Fibroblast of skin of right biceps (primary cell): ENCODE results near the gene ANKRD65.
"Not testable (repeated sequence)": the region's sequence is repeated elsewhere in the genome, so short reads cannot be mapped to it uniquely, and the experiment has no call there.

Experiments
- DNase-seq: peaks from one replicate; pipeline ENCODE4 v3.0.0-alpha.2; 2013

Gene ANKRD65

DNA sequence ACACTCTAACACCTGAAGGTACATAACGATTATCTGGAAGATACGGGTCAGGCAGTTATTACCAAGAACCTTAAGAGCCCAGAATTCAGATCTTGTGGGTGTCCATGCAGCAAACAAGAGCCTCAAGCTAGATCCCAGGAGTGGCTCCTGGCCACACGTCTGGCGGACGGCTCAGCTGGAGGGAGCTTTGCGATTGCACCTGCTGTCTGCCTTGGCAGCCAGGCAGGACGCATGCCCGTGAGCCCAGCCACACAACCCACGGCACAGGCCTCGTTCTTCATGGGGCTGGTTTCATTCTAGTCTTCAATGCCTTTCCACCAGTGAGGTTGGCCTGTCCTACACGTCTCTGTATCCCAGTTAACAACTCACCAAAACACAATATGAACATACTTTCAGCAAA lies 27.6 kb downstream of the ANKRD65 start:
- no peak for DNase-seq

- no peak for DNase-seq
These were observed 28.1 kb downstream of the ANKRD65 start for GRCh38 chr1:1393014-1393413.

- DNase-seq, result no peak
These were observed 29.9 kb downstream of the ANKRD65 start for GRCh38 chr1:1391225-1391624.

GRCh38 chr1:1390675-1391074 lies 30.4 kb downstream of the ANKRD65 start:
- no peak for DNase-seq

- DNase-seq, result no peak
These were observed 33.0 kb downstream of the ANKRD65 start for GRCh38 chr1:1388078-1388472.

DNA sequence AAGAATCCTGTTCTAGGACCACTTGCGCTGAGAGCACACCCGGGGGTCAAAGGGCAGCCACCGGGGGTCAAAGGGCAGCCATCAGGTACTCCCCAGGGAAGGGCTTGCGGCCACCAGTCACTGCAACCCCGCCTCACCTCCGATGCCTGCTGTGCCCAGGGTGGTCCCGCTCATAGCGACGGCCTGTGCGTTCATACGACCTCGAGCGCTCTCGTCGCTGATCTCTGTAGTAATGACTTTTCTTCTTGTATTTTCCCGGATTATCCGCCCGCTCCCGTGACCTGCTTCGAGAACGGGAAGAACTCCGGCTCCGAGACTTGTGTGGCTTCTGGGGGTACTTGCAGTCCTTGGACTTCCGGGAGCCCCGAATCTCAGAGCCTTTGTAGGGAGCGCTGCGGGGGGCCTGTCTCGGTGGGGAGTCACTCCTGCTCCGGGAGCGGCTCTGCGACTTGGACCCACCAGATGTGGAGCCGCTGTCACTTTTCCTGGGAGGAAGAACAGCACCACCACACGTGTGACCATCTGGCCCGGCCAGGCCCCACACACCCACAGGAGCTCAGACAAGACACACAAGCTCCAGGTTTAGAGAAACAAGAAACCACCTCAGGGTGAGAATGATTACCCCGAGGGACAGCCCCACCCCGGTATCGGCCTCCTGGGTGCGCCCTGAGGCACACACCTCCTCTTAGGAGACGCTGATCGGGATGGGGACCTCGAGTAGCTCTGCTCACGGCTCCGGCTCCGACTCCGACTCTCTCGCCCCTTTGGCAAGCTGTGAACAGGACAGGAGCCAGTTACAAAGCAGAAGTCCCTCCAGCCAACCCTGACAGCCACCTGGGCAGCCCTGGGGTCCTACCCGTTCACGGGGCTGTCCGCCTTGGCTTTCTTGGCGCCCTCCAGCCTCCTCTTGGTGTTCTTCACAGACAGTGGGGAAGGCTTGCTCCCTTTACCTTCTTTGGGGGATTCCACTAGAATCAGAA lies 33.7 kb downstream of the ANKRD65 start:
- DNase-seq, result no peak

DNA sequence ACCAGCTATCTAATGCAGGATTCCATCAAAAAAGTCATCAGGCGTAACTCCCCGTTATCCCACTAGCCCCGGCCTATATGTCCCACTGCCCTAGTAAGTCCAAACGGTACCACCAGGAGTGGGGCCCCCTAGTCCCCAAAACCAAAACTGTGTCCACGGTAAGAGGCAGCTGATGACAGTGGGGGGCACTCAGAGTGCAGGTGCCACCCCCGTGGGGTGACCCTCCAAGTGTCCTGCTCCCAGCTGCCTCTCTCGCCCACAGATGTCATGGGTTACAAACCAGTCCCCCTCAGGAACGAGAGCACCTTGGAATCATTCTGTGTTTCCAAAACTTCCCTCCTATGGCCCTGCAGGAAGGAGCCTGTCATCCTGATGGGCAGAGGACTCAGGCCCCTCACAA lies 35.1 kb downstream of the ANKRD65 start:
- no peak for DNase-seq

- DNase-seq, result not testable (repeated sequence)
These were observed 35.7 kb downstream of the ANKRD65 start for GRCh38 chr1:1385339-1385738.

- no peak for DNase-seq
These were observed 39.8 kb downstream of the ANKRD65 start for GRCh38 chr1:1381294-1381693.

GRCh38 chr1:1380860-1381259 lies 40.2 kb downstream of the ANKRD65 start:
- DNase-seq, result no peak

- no peak for DNase-seq
These were observed 43.4 kb downstream of the ANKRD65 start for GRCh38 chr1:1377540-1378205.

- no peak for DNase-seq
These were observed 44.4 kb downstream of the ANKRD65 start for GRCh38 chr1:1376551-1377226.

DNA sequence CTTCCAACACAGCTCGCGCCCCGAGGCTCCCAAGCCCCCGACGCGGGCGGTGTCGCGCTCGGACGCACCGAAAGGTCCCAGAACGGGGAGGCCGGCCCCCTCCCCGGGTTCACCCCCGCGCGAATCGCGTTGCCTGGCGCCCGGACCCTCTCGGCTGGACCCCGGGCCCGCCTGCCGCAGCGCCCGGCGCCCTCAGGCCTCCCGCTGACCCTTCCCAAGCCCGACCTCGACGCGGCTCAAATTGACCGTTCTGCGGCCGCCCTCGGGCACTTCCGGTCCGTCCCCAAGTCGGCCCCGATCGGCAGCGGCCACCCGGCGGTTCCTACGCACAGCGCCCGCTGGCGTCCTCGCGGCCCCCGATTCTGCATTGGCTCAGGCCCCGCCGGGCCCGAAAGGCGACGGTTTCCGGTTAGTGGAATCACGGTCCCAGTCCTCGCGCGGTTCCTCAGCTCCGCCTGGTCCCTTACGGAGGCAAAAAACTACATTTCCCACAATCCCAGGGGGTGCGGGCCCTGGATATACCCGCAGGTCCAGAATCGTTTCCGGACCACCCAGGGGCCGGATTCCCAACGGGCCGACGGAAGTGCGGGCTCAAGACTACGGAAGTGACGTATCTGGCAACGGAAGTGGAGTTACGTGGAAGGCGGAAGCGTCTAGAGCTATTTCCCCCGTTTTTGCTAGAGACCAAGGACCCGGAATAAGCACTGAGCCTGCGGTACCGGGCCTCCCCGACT lies 46.0 kb downstream of the ANKRD65 start, which contains the start of gene AURKAIP1:
Gene AURKAIP1, minus strand, starts transcription at position 279 of the 734 bp plus-strand sequence. CDS start 451 bp downstream, outside the sequence.
- DNase-seq, result peak; percentile 100

DNA sequence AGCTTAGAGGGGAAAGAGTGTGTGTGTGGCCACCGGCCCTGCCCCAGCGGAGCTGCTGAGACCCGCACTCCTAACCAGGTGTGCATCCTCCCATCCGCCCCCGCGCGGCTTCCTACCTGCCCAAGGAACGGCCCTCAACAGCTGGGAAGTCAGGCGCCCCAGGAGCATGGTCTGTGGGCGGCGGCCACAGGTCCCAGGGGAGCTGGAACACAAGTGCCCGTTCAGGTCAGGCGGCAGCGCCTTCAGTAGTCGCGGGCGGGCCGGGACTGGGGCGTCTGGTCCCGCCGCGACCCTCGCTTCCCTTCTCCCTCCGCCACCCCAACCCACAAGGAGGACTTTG lies 46.5 kb downstream of the ANKRD65 start:
- no peak for DNase-seq

DNA sequence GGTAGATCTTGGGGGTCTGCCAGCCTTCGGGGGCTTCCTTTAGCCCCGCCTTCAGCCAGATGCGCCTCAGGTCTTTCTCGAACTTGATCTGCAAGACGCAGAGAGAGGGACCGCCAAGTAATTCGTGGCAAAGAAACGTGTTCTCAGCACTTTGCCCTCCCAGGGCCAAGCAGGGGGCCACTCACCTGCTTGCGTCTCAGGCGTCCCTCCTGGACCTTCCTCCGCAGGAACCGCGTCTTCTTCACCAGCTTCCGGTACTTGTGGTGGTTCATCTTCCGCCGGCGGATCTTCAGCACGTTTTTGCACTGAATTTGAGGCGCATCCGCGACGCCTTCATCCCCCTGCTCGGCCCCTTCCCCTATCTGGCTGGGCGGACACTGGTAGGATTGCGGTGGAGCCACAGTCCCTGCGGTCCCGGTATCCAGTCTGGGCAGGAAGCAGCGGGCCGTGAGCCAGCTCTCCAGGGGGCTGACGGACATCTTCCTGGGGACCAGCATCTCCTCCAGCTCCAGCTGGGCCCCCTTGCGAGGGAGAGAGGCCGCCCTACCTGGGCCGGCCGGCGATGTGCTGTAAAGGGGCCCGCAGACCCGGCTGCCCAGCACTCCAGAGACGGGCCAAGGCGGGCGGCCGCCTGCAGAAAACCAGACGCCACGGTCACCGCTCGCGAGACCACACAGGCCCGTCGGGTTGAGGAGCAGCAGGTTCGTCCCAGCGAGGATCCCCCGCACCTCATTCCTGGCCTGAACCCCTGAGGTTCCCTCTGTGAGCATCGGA lies 47.1 kb downstream of the ANKRD65 start:
- no peak for DNase-seq

DNA sequence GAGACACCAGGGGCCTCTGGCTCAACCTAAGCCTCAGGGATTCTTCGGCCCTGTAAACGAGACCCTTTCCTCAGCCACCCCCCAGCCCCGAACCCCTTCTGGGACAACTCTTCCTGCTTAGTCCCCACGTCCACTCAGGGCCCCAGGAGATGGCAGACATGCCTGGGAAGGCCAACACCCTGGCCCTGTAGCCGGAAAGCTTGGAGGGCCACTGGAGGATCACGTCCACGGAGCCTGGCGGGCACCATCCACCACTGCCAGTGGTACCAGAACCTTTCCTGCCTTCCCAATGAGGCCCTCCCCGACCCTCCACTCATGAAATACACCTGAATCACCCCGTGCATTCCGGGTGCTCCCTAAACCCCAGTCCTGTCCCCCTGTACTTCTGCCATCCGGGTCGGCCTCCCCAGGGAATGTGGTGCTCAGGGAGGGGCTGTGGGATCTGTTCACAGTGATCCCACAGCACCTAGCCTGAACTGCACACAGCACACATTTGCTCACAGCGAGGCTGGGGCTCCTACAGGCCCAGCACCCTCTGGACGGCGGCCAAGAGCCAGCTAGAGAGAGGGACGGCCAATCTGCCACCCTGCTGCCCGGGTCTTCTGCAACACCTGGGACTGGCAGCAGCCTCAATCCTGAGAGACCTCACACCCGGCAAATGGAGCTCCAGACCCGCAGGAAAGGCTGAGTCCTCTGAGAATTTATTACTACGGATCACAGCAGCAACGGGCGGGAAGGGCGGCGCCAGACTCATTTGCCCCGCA lies 47.8 kb downstream of the ANKRD65 start:
- DNase-seq, result no peak

- peak; percentile 52 for DNase-seq
These were observed 49.0 kb downstream of the ANKRD65 start for GRCh38 chr1:1371746-1372711.

DNA sequence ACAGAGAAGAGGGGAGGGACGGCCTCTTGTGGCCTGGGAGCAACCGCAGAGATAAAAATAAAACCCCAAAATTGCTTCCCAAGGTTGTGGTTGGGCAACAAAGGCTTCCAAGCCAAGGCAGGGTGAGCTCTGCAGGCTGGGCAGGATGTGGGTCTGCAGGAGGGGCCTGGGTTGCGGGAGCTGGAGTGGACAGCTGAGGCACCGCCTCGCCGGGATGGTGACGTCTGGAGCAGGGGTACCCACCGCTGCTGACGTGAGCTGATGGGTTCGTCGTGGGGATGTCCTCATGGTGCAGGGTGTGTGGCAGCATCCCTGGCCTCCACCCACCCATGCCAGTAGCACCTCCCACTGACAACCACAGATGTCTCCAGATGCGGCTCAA lies 49.7 kb downstream of the ANKRD65 start:
- no peak for DNase-seq

GRCh38 chr1:1370771-1371300 lies 50.2 kb downstream of the ANKRD65 start:
- no peak for DNase-seq

GRCh38 chr1:1370094-1370493 lies 51.0 kb downstream of the ANKRD65 start:
- not testable (repeated sequence) for DNase-seq
